ENCODE results near the gene MYOD1.

DNA sequence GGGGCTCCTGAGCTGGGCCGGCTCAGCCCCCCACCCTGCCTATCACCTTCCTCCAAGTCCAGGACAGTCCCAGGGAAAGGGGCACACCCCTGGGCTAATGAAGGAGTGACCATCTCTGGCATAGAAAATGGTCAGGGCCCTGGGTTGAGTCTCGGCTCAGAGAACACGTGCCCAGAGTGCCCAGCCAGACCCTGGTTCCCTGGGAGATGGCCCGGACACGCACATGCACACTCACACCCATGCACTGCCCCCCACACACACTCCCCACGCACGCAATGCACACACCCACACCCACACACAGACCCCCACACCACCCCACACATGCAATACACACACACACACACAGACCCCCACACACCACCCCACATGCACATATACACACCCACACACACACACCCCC is 43.9 kb downstream of the MYOD1 start:
- no peak for TF ChIP-seq CTCF (IDR thresholded peaks at IDR 0.05)
- TF ChIP-seq POLR2A (IDR thresholded peaks at IDR 0.05) = no peak
